GM18519 (cell line): Measurements from ENCODE around the gene ANKRD42.
"Not testable (repeated sequence)": the region's sequence is repeated elsewhere in the genome, so short reads cannot be mapped to it uniquely, and the experiment has no call there.

Experiments used
- ATAC-seq: cut with Tn5 transposase; IDR thresholded peaks from one replicate; pipeline ENCODE4 v1.9.1; 2021; ENCODE audit warnings: mild to moderate bottlenecking, moderate library complexity; ENCODE audit not compliant: unreplicated experiment, low FRiP score

ANKRD42 gene

DNA sequence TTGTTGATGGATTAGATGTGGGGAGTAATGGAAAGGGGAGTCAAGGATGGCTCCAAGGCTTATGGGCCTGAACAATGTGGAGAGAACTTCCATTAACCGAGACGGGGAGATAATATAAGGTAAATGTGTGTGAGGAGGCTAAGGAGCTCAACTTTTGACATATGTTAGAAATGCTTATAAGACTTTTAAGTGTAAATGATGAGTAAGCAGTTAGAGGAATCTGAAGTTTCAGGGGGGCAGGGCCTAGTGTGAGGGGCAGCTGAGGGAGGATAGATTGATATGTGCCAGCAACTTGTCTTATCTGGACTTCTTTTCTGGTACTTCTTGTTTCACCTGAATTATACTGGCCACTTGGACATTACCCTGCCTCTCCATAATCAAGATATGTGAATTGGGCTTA is 29.9 kb downstream of the ANKRD42 start:
- ATAC-seq: no peak

DNA sequence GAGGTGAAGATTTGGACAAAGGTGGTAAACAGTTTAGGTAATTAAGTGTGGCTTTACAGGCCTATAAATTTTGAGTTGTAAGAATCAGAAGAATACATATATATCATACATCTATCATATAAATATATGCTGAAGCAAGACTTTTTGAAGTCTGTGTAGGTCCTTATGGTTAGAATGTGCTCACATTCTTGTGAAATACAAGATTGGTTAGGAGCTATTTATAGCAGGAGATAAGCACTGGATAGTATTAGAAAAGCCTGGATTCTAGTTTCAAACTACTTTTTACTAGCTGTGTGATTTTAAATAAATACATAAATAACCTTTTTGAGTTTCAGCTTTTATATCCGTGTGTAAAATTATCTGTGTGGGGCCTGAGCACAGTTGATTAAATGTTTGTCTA is 42.3 kb downstream of the ANKRD42 start:
- no peak for ATAC-seq

GRCh38 chr11:83238111-83238510 is 44.6 kb downstream of the ANKRD42 start:
- ATAC-seq: no peak

DNA sequence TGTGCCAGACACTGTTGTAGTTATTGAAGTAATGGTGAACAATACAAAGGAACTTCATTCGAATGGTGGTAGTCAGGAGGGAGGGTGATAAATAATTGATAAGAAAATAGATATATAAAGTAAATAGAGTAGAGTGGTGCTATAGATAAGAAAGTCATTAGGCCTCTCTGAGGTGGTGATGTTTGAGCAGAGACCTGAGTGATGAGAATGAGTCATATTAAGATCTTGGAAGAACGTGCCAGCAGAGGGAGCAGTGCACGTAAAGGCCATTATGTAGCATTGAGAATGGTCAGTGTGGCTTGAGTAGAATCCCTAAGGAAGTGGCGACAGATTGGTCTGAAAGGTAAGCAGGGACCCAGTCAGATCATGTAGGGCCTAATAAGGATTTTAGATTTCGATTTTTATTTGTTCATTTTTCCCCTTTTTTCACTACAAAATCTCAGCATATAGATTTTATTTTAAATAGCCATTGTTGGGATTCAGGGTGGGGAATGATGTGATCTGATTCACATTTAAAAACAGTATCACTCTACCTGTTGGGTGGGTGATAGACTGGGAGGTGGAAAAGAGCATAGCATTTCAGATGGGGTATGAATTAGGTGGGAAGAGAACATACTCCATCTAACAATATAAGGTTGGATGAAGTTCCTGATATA is 47.9 kb downstream of the ANKRD42 start:
- ATAC-seq: peak; percentile 91

DNA sequence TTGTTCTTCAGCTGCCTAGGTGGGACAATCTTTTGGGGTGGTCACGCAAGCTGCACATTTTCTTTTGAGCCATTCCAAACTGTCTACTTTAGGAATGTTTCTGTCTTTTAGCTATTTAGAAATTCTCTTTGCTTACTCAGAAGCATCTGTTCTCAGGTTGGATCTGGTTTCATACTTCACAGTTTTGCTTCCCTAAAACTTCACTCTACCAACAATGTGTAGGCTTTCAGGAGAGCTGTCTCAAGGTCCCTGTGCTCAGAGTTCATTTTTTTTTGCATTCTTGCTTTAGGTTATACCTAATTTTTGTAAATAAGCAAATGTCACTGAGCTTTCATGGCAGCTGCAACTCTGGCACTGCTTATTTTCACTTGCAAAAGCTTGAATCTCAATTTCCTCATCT is 55.9 kb downstream of the ANKRD42 start:
- ATAC-seq: no peak

DNA sequence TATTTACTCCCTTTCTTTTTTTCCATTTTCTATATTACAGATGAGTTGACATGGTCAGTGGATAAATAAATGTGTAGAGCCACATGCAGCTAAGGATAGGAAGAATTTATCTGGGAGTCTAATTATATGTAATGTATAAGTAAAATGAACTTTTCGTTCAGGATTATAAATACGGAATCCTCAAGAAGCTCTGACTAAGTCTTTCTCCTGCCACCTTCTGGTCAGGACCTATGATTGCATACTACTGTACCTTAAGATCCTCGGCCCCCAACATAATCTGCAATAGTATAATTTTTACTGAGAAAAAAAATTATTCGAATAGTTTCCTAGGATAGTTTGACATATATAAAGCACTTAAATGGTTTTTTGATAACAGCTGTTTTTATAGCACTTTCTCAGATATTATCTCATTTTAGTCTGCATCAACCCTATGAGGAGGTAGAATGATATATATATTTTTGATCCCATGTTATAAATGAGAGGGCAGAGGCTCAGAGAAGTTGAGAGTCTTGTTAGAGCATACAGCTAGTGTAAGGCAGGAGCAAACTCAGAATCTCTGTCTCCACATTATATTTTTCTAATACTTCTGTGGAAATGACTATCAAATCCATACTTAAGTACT is 56.6 kb downstream of the ANKRD42 start:
- ATAC-seq: peak; percentile 67

- ATAC-seq: no peak
Observed at GRCh38 chr11:83252266-83252665, 58.8 kb downstream of the ANKRD42 start.

GRCh38 chr11:83252941-83253340 is 59.4 kb downstream of the ANKRD42 start:
- no peak for ATAC-seq

DNA sequence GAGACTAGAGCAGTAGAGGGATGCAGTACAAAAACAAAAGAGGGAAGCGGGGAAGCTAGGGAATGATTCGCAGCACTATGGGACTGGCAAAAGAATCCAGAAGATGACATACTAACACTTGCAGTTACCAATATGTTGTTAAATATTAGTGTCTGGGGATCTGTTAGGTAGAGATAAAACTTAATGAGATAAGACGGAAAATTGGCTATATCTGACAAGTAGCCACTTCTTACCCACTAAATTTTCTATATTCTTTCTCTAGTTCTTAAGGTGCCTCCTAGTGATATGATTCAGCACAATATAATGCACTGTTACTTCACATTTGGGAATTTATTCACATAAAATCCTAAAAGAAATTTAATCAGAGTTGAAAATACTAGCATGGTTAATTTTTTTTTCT is 61.9 kb downstream of the ANKRD42 start:
- no peak for ATAC-seq

DNA sequence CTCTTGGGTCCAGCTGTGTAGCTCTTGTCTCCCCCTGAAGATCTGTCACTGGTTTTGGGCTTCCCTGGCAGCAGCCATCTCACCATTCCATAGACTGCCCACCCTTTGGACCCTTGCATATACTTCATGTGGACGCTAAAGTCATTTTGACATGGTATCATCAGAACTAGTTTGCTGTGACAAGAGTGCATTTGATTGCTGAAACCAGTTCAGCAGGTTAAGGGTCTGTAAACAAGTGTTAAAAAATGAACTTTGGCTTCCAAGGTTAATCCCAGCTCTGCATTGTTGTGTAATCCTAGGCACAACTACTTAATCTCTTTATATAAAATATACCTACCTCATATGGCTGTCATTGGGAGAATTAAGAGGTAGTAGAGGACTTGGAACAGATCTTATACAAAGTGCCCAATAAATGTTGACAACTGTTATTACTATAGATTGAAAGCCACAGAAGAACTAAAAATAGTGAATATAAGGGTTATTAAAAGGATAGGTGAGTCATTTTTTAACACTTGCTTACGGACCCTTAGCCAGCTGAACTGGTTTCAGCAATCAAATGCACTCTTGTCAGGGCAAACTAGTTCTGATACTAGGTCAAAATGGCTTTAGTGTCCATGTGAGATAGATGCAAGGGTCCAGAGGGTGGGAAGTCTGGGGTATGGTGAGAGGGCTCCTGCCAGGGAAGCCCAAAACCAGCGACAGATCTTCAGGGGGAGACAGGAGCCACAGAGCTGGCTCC is 63.3 kb downstream of the ANKRD42 start:
- no peak for ATAC-seq

DNA sequence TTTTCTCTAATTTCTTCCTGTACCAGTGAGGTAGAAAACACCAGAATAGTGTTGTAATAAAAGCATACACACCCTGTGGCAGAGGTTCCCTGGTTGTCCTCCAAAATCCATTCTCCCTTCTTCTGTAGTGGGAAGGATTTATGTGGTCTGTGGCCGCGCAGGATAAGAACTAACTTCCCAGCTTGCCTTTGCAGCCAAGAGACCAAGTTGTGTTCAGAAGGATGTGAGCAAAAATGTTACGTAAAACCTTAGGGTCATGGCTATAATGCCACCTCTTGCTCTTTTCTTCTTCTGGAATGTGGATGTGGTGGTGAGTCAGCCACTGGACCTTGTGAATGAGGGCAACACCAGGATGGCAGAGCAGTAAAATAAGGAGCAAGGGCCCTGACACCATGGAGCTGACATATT is 64.3 kb downstream of the ANKRD42 start:
- ATAC-seq: no peak

- no peak for ATAC-seq
Observed at GRCh38 chr11:83259559-83259958, 66.0 kb downstream of the ANKRD42 start.

- no peak for ATAC-seq
Observed at GRCh38 chr11:83265331-83265730, 71.8 kb downstream of the ANKRD42 start.

- not testable (repeated sequence) for ATAC-seq
Observed at GRCh38 chr11:83269080-83269479, 75.6 kb downstream of the ANKRD42 start.

DNA sequence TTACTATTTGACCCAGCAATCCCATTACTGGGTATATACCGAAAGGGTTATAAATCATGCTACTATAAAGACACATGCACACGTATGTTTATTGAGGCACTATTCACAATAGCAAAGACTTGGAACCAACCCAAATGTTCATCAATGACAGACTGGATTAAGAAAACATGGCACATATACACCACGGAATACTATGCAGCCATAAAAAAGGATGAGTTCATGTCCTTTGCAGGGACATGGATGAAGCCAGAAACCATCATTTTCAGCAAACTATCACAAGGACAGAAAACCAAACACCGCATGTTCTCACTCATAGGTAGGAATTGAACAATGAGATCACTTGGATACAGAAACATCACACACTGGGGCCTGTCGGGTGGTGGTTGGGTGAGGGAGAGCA is 78.2 kb downstream of the ANKRD42 start:
- not testable (repeated sequence) for ATAC-seq

DNA sequence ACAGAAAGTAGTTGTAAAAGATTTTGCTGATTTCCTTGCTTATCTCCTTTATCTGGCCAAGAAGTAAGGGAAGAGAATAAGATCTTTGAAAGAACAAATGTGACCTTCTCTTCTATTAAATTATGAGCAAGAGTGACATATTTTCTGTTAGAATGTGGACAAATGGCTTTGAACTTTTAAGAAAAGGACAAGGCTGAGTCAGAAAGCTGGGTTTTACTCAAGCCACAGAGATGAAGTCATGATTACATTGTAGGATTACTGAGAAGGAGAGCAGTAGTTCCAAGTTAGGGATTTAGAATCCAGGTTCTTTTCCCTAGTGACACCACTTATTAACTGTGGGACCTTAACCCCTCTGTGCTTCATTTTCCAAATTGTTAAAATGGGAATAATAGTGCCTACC is 79.1 kb downstream of the ANKRD42 start:
- ATAC-seq: no peak

- ATAC-seq: no peak
Observed at GRCh38 chr11:83275888-83276641, 82.6 kb downstream of the ANKRD42 start.

DNA sequence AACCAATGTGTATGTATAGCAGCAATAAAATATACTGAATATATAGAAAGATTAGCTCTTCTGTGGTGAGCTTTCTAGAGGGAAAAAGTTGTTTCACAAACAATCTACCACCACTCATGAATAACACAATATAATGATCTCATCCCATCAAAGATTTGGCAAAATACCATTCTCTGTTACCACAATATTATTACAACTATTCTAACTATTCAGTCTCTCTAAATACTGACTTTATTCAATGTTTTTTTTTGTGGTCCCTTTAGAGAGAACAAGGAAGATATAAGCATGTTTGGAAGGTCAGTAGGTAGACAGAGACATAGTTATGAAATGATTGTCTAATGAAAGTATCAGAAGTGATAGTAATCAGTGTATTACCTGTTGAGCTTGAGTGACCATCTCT is 84.8 kb downstream of the ANKRD42 start:
- no peak for ATAC-seq

- no peak for ATAC-seq
Observed at GRCh38 chr11:83280256-83280655, 86.7 kb downstream of the ANKRD42 start.

GRCh38 chr11:83282084-83282716 is 88.7 kb downstream of the ANKRD42 start:
- ATAC-seq: no peak
